GM23248 (cell line): ENCODE measurements around the gene SPRR1B.
"Not testable (repeated sequence)": the region's sequence is repeated elsewhere in the genome, so short reads cannot be mapped to it uniquely, and the experiment has no call there.

Experiments used
- EZH2 ChIP-seq: fragments of 200-600 bp; sonication (generic); IDR thresholded peaks from 2 replicates; pipeline ENCODE4 v1.6.1; 2018; ENCODE audit warnings: antibody characterized with exemption, mild to moderate bottlenecking; ENCODE audit not compliant: insufficient read depth, poor library complexity, severe bottlenecking
- EZH2phosphoT487 ChIP-seq: fragments of 200-600 bp; sonication (generic); IDR thresholded peaks from 2 replicates; pipeline ENCODE4 v1.6.1; 2018; ENCODE audit warnings: antibody characterized with exemption, moderate library complexity, mild to moderate bottlenecking, low read depth; ENCODE audit not compliant: insufficient read depth

- not testable (repeated sequence) for TF ChIP-seq EZH2, EZH2phosphoT487
These were observed 9.2 kb upstream of the SPRR1B start for GRCh38 chr1:153021829-153022228.
